MM.1S (cell line): ENCODE data around the gene CDH20.

Experiments used
- EZH2 ChIP-seq: fragments of 300-600 bp; sonication (generic); optimal IDR thresholded peaks from 2 replicates; pipeline ENCODE3; 2017; ENCODE audit warnings: low read depth, mild to moderate bottlenecking, antibody characterized with exemption, low read length, mixed read lengths
- TF ChIP-seq, protein P1 (sequence below): fragments of 300-600 bp; sonication (generic); IDR thresholded peaks from 2 replicates; pipeline ENCODE4 v1.5.1; 2016; ENCODE audit warnings: antibody characterized with exemption, low read length, mixed read lengths

DNA sequence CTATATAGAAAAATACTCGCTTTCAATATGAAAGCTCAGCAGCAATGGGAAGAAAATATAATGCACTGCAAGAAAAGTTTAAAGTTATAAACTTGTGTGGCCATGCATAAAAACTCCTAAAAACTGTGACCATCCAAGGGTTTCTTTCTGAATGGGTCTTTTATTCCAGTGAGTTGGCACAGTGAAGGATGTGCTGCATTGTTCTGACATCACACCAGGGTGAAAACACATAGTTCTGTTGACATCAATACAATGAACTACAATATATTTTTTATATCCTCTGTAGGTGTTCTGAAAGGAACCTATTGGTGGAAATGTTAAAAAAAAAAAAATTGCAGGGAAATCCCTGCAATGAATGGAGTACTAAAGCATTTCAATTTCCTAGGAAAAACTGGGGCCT, 80.2 kb downstream of the CDH20 start:
- TF ChIP-seq, protein P1, sequence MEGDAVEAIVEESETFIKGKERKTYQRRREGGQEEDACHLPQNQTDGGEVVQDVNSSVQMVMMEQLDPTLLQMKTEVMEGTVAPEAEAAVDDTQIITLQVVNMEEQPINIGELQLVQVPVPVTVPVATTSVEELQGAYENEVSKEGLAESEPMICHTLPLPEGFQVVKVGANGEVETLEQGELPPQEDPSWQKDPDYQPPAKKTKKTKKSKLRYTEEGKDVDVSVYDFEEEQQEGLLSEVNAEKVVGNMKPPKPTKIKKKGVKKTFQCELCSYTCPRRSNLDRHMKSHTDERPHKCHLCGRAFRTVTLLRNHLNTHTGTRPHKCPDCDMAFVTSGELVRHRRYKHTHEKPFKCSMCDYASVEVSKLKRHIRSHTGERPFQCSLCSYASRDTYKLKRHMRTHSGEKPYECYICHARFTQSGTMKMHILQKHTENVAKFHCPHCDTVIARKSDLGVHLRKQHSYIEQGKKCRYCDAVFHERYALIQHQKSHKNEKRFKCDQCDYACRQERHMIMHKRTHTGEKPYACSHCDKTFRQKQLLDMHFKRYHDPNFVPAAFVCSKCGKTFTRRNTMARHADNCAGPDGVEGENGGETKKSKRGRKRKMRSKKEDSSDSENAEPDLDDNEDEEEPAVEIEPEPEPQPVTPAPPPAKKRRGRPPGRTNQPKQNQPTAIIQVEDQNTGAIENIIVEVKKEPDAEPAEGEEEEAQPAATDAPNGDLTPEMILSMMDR = no peak
- TF ChIP-seq EZH2 = no peak
